Measurements from ENCODE around the gene SEMA3F.

DNA sequence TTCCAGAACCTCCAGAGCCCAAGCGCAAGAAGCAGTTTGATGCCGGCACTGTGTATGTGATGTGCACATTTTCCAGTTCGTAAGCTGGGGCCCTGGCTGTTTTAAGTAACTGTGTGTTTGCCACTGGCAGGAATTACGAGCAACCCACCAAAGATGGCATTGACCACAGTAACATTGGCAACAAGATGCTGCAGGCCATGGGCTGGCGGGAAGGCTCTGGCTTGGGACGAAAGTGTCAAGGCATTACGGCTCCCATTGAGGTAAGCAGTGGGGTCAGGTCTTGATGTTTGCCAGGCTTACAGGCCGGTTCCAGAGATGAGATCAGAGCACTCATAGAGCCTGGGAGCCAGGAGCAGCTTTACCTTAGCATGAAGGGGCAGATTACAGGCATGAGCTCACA lies 38.0 kb upstream of the SEMA3F start:
- TF ChIP-seq, protein P1, sequence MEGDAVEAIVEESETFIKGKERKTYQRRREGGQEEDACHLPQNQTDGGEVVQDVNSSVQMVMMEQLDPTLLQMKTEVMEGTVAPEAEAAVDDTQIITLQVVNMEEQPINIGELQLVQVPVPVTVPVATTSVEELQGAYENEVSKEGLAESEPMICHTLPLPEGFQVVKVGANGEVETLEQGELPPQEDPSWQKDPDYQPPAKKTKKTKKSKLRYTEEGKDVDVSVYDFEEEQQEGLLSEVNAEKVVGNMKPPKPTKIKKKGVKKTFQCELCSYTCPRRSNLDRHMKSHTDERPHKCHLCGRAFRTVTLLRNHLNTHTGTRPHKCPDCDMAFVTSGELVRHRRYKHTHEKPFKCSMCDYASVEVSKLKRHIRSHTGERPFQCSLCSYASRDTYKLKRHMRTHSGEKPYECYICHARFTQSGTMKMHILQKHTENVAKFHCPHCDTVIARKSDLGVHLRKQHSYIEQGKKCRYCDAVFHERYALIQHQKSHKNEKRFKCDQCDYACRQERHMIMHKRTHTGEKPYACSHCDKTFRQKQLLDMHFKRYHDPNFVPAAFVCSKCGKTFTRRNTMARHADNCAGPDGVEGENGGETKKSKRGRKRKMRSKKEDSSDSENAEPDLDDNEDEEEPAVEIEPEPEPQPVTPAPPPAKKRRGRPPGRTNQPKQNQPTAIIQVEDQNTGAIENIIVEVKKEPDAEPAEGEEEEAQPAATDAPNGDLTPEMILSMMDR (conservative IDR thresholded peaks at IDR 0.05; ENCODE audit: low read depth, low read length) = no peak
- TF ChIP-seq, protein P2, sequence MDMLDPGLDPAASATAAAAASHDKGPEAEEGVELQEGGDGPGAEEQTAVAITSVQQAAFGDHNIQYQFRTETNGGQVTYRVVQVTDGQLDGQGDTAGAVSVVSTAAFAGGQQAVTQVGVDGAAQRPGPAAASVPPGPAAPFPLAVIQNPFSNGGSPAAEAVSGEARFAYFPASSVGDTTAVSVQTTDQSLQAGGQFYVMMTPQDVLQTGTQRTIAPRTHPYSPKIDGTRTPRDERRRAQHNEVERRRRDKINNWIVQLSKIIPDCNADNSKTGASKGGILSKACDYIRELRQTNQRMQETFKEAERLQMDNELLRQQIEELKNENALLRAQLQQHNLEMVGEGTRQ (IDR thresholded peaks at IDR 0.05; ENCODE audit: low read depth, low read length) = no peak
- TF ChIP-seq POLR2A (IDR thresholded peaks at IDR 0.05; ENCODE audit: low read depth, low read length) (no peak), RAD21 (IDR thresholded peaks at IDR 0.05; ENCODE audit: low read length) (no peak)
